Measurements from ENCODE around the gene LRRK1. TPM values are rescaled to one million over a fixed set of nuclear protein-coding genes. Genes with fewer than 3 reads are reported as not detected.

The LRRK1 gene
- total and polyA plus RNA-seq, 2 of the 13 experiments (the other 11 are each of a cell fraction or from before 2014, with no cell fraction given) = 0.13 to 1.2 TPM

DNA sequence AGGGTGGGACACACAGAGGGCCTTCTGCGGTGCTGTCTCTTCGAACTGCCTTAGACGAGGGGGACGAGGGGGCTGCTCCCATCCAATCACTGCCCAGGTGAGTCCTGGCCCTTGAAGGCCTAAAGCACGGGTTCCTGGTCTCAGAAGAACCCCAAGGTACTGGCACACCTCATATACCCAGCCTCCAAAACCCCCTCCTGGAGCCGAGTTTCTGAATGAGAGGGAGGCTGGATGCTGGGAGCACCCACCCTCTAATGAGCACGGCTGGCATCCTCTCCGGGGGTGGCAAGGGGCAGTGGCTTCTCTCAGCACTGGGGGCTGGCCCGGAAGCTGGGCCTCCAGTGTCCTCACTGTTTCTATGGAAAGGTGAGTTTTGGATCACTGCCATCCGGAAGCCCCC, 165.6 kb downstream of the LRRK1 start:
- Histone ChIP-seq H3K9me3 (ENCODE audit: low read length) (no peaks in the 10 kb centered on the region), H3K9ac (ENCODE audit: insufficient read depth, low read depth, low read length) (no peak overlapping the region), H3K36me3 (replicated peaks in 1 of 2; ENCODE audit: control insufficient read depth in 1 of 2, insufficient read depth in 2 of 2, low read length in 2 of 2) (no peaks in the 10 kb centered on the region; a peak in 1 of 5 replicates), H4K20me1 (ENCODE audit: insufficient read depth, low read length) (no peaks in the 10 kb centered on the region), H3K27me3 (ENCODE audit: control insufficient read depth in 1 of 2, insufficient read depth in 2 of 2, low read length in 2 of 2) (no peaks in the 10 kb centered on the region), H2AFZ (ENCODE audit: low read length) (no peak overlapping the region), H3K4me2 (ENCODE audit: low read depth, low read length) (no peak overlapping the region), H3K4me3 (replicated peaks in 1 of 3; ENCODE audit: insufficient read depth in 1 of 3, low read depth in 2 of 3, low read length in 3 of 3) (no peak overlapping the region), H3K4me1 (ENCODE audit: insufficient read depth, low read length) (peaks cover 35% of the 10 kb centered on the region), H3K27ac (ENCODE audit: extremely low read length, insufficient read depth, low read length) (no peak overlapping the region), H3K79me2 (ENCODE audit: insufficient read depth, low read length) (peaks cover 16% of the 10 kb centered on the region)
- no TSS peak for BruUV-seq (replicated peaks)
- TF ChIP-seq, protein P1, sequence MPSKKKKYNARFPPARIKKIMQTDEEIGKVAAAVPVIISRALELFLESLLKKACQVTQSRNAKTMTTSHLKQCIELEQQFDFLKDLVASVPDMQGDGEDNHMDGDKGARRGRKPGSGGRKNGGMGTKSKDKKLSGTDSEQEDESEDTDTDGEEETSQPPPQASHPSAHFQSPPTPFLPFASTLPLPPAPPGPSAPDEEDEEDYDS (CRISPR knock-in tag; IDR thresholded peaks at IDR 0.05) = no peak
- no peak for TF ChIP-seq PRDM4 (CRISPR knock-in tag; IDR thresholded peaks at IDR 0.05; ENCODE audit: borderline replicate concordance)
- TF ChIP-seq ZNF253 (CRISPR knock-in tag; IDR thresholded peaks at IDR 0.05; ENCODE audit: borderline replicate concordance) = no peak
- no peak for TF ChIP-seq ZNF724P (CRISPR knock-in tag; IDR thresholded peaks at IDR 0.05; ENCODE audit: borderline replicate concordance)
- no peak for TF ChIP-seq ZNF12 (CRISPR knock-in tag; IDR thresholded peaks at IDR 0.05)
- no peak for TF ChIP-seq ZNF768 (CRISPR knock-in tag; IDR thresholded peaks at IDR 0.05)
- TF ChIP-seq ZNF496 (CRISPR knock-in tag; IDR thresholded peaks at IDR 0.05; ENCODE audit: insufficient replicate concordance) = no peak
- TF ChIP-seq POLR2AphosphoS2 (IDR thresholded peaks at IDR 0.05; ENCODE audit: low read depth, low read length) = no peak
- no peak for TF ChIP-seq MED8 (CRISPR knock-in tag; IDR thresholded peaks at IDR 0.05; ENCODE audit: insufficient replicate concordance)
- TF ChIP-seq ZNF709 (CRISPR knock-in tag; IDR thresholded peaks at IDR 0.05) = no peak
- TF ChIP-seq ZNF878 (CRISPR knock-in tag; IDR thresholded peaks at IDR 0.05) = no peak
- no peak for TF ChIP-seq SIX1 (CRISPR knock-in tag; IDR thresholded peaks at IDR 0.05; ENCODE audit: borderline replicate concordance)
- TF ChIP-seq FOXP1 (IDR thresholded peaks at IDR 0.05) = no peak
- TF ChIP-seq FOXP1 (CRISPR knock-in tag; IDR thresholded peaks at IDR 0.05) = no peak
- no peak for TF ChIP-seq SMAD3 (CRISPR knock-in tag; IDR thresholded peaks at IDR 0.05)
- no peak for TF ChIP-seq MTA3 (CRISPR knock-in tag; IDR thresholded peaks at IDR 0.05)
- FAIRE-seq = no peak
- ChIA-PET CTCF (ENCODE audit: low intra/inter-chr PET ratio, low total read pairs) (no interaction called here), POLR2A (interaction anchor here (0.7 to 1.4 kb wide), 2 partner anchors 15 to 34 kb away, joined by 3 to 5 read pairs; no protein-coding TSS in a partner anchor)
- intact Hi-C loops (cut with micrococcal nuclease; ENCODE audit: unreplicated experiment) = no loop called here
- in situ Hi-C loops (cut with HindIII; ENCODE audit: extremely low pct_ligation_motif_present, low pct_unique_long_range_greater_than_20kb) = loop anchor here (10.0 kb wide), 1 partner anchor 170 kb away; the partner anchor contains the start of gene CHSY1
- no peak for DNase-seq (ENCODE audit: low spot score)
- 72% methylated on average over 3 of the region's 10 CpGs for WGBS (ENCODE audit: low lambda C conversion rate)
- ATAC-seq = no peak
